ENCODE results near the gene GNAS-AS1.

Gene GNAS-AS1

GRCh38 chr20:58807801-58808200 lies 42.9 kb downstream of the GNAS-AS1 start:
- DNase-seq = no peak

GRCh38 chr20:58803533-58803932 lies 47.2 kb downstream of the GNAS-AS1 start:
- DNase-seq = no peak

- no peak for DNase-seq
Measured at GRCh38 chr20:58802061-58802460, 48.6 kb downstream of the GNAS-AS1 start.

GRCh38 chr20:58800134-58800871 lies 50.4 kb downstream of the GNAS-AS1 start:
- DNase-seq = no peak

- DNase-seq = no peak
Measured at GRCh38 chr20:58797371-58798338, 53.0 kb downstream of the GNAS-AS1 start.

DNA sequence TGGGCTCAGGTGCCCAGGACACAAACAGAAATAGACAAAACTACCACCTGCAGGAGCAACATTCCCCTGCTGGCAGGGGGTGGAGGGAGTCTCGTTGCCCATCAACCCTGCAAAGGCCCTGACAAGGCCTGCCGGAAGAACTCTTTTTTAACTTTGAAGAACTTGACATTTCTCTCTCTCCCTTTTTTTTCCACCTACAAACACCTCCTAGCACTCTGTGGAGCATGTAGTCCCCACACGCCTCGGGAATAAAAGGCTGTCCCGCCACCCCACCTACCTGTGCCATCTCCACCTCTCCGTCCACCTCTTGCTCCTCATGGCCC lies 54.8 kb downstream of the GNAS-AS1 start:
- DNase-seq = no peak

GRCh38 chr20:58795181-58795922 lies 55.4 kb downstream of the GNAS-AS1 start:
- no peak for DNase-seq

GRCh38 chr20:58794510-58795180 lies 56.1 kb downstream of the GNAS-AS1 start:
- DNase-seq = no peak

DNA sequence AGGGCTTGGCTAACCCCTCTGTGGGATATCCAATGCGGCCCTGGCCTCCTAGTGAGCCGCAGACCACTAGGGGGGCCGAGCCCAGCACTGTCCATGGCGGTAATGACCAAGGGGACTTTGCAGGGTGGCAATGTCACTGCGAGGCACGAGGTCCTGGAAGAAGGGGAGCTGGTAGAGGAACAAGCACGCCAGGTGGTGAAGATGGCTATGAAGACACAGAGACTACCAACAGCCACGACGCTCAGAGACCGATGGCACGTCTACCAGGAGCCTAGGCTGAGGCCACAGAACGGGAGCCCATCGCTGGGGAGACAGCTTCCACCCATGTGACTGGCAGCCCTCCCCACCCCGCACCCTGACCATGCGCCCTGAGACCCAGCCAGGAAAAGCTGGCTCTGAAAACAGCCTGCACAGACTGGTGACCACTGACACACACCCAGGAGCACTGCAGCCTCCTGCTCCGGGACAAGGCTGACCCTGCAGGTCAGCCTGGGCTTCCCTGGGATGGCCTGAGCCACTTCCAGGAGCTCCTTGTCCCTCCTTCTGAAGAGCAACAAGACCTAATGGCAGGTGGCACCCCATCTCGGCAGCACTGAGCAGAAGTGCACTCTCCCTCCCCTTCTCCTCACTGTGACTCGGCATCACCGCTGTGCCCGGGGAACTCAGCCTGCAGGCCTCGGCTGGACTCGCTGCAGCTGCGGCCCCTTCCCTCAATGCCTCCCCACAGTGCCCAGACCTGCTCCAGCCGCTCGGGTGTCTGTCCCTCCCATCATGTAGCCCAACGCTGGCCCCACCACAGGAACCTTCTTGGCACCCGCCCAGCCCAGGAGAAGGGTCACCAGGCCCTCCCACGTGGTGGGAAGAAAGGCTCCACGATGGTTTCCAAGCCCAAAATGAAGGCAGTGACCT lies 56.9 kb downstream of the GNAS-AS1 start:
- no peak for DNase-seq

DNA sequence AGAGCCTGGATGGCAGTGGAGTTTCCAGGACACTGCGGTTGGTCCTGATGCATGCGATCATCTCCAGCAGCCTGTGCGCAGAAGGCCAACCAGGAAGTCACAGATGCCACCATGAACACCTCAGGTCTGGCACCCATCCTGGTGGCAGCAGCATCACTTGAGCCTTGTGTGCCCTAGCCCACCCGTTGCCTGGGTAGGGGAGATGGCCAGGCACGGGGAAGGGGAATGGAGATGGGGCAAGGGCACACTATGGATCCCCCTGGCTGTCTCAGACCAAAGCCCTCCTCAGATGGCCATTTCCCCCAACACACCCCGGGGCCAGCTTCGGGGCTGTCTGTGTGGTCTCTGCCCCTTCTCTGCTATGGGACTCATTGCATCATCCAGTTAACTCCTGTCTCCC lies 58.3 kb downstream of the GNAS-AS1 start:
- no peak for DNase-seq

DNA sequence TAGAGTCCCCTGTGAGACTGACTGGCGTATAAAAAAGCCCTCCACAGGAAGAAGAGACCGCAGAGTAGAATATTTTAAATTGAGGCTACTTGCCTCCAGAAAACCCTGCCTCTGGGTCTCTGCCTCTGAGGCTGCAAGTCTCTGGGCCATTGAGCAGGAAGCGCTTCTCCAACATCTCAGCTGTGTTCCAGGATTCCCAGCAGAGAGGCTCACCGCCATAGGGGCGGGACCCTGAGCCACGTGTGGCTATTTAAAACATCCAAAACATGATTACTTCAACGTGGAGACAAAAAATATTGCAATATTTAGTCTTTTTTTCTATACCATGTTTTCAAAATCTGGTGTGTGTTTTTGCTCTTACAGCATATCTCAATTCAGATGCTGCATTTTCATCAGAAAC lies 59.4 kb downstream of the GNAS-AS1 start:
- no peak for DNase-seq

DNA sequence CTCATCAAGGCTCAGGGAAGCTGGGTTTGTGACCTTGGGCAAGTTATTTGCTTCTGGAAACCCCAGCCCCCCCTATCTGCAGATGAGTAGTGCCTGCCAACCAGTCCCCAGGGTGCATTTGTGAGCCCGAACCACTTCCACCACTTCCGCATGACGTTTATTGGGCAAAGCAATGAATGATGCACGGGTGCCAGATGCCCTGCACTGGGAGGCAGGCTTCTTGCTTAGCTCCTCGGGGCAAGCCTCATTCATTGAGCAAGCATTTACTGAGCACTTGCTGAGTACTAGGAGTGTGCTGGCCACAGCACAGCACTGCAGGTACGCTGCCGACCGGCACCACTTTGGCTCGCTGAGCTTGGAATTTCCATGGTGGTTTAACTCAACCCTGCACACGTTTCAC lies 60.2 kb downstream of the GNAS-AS1 start:
- DNase-seq = no peak

DNA sequence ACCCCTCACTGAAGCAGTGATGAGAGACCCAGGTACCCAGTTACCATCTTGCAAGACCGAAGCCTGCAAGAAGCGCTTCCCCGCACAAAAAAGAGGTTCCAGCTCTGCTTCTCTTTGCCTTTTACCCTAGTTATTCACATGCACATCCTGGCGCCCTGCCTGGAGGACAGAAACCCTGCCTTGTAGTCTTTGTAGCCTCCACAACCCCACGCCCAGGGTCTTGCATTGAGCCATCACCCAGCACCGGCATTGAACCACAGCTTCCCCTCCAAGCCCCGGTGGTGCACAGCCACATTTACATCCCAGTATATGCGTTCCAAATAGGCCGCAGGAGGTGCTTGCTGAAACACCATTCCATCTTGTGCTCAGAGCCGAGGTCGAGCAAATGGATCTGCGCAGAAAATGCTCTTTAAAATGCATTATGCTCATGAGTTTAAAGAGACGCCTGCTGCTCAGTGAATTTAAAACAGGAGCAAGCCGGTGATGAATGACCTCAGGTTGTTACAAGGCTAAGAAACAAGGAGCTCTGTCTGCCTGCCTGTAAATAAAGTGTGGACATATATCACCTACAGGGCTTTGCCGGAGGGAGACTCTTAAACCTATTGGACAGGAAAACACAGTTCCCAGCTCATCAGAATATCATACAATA lies 61.7 kb downstream of the GNAS-AS1 start:
- no peak for DNase-seq

GRCh38 chr20:58787211-58788005 lies 63.3 kb downstream of the GNAS-AS1 start:
- no peak for DNase-seq

DNA sequence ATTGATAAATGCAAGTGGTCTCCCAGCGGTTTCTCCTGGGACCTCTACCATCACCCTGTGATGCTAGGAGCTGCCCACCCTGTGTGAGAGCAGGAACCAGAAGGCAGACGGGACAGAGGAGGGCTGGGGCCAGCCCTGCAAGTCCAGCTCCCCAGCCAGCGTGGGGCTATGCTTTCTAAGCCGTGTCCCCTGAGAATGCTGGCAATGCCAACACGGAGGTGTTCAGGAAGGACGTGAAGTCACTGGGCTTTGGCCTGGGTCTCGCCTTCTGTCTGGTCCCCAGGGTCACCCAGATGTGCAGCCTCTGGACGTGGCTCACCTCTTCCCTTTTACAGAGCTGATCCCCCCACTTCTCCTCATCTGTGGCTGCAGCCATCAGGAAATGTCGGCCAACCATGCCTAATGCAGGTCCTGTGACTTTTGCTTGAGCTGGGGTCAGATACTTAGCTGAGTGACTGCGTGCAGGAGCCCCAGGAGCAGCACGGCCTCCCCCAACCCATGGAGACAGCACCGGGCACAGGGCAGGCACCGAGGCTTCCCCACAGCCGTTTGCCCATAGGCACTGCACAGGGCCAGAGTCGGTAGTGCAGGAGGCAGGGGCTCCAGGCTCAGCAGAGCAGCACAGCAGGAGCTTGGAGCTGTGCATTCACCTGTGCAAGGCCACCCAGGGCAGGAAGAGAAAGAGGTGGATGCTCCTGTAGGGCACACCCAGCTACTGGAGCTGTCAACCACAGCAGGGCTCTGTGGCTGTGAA lies 66.2 kb downstream of the GNAS-AS1 start:
- DNase-seq = no peak

DNA sequence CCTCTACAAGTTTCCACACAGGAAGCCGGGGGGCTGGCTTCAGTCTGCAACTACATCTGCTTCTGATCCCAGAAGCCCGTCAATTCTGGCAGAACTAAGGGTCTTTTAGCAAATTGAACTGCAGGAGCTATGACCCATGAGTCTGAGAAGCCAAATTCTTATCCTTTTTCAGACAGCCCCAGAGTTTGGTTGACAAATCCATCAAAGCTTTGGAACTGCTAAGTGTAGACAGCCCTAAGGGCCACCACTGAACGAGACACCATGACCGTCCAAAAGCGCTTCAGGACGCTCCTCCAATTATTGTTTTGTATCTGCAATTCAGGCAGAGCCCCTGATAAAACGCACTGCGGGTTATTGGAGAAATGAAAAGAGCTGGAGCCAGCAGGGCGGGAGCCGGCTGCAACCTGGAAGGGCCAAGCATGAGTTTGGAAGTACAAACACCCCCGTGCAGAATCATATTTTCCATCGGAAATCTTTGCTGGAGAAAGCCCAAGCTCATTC lies 67.1 kb downstream of the GNAS-AS1 start:
- no peak for DNase-seq

DNA sequence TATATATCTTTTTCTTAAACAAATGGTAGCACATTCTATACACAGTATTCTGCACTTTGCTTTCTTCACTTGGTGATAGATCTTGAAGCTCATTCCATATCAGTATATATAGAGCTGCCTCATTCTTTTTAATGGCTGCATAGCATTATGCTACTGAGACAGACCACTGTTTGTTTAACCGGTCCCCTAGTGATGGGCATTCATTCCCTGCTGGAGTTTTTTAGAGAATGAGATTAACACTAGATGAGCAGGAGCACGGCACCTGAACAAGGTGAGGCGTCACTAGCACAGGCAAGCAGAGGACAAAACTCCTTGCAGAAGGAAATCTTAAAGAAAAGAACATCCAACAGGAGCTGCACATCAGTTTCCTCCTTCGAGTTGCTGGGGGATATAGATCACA lies 69.6 kb downstream of the GNAS-AS1 start:
- no peak for DNase-seq

DNA sequence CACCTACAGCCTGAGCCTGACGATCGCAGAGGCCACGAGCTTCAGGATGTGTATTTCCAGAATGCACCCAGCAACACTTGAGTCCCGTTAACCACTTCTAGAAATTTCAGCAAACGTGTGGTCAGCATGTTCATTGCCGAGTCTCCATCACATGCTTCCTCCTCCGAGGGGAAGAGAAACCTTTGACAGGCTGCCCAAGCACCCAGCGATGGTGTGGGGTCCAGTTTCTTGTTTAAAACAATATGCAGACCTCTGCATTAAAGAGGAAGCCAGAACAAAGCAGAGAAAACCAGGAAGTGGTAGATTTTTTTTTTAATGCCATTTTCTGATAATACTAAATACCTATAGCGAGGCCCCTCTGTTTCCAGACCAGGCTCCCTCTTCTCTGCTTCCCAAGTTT lies 71.9 kb downstream of the GNAS-AS1 start:
- DNase-seq = no peak

GRCh38 chr20:58777657-58778056 lies 73.0 kb downstream of the GNAS-AS1 start:
- no peak for DNase-seq
